Adipocyte (in vitro differentiated cells): ENCODE results near the gene NT5C1A.

Experiments
- DNase-seq: peaks from one replicate; pipeline ENCODE4 v3.0.0-alpha.2; 2015; ENCODE audit warnings: low read depth
- H3K27me3 ChIP-seq: replicated peaks from 2 replicates; pipeline ENCODE4 v1.7.0; 2013; ENCODE audit warnings: mild to moderate bottlenecking, low read length, moderate library complexity; ENCODE audit not compliant: control insufficient read depth, insufficient read depth
- H3K36me3 ChIP-seq: 2 replicates; pipeline ENCODE4 v1.7.0; 2013; ENCODE audit warnings: low read length, mild to moderate bottlenecking, moderate library complexity; ENCODE audit not compliant: control insufficient read depth, insufficient read depth, severe bottlenecking
- H3K4me1 ChIP-seq: 2 replicates; pipeline ENCODE4 v1.7.0; 2013; ENCODE audit warnings: mild to moderate bottlenecking, low read length, moderate library complexity; ENCODE audit not compliant: control insufficient read depth, insufficient read depth
- H3K4me3 ChIP-seq: 2 replicates; pipeline ENCODE4 v1.7.0; 2013; ENCODE audit warnings: mild to moderate bottlenecking, low read length, moderate library complexity
- H3K9ac ChIP-seq: 2 replicates; pipeline ENCODE4 v1.7.0; 2013; ENCODE audit warnings: mild to moderate bottlenecking, low read length, moderate library complexity
- H3K9me3 ChIP-seq: 2 replicates; pipeline ENCODE4 v1.7.0; 2013; ENCODE audit warnings: mild to moderate bottlenecking, low read length, moderate library complexity; ENCODE audit not compliant: control insufficient read depth

Gene NT5C1A

DNA sequence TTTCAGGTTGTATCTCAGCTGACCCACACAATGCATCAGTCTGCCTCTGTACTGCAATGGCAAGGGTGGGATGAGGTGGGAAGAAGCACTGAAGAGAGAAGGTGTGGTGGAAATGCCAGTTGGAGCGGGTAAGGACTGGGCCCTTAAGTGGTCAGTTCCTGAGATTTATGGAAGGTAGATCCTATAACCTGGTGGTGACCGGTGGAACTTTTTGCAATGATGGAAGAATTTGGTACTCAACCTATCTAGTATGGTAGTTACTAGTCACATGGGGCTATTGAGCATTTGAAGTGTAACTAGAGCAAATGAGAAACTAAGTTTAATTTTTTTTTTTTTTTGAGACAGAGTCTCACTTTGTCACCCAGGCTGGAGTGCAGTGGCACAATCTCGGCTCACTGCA is 27.5 kb upstream of the NT5C1A start:
- Histone ChIP-seq H3K27me3 (peaks cover 77% of the 10 kb centered on the region), H3K9me3 (peaks cover 6% of the 10 kb centered on the region), H3K4me1 (peaks cover 8% of the 10 kb centered on the region), H3K9ac (no peak overlapping the region), H3K36me3 (no peaks in the 10 kb centered on the region), H3K4me3 (no peak overlapping the region)
- DNase-seq: no peak

DNA sequence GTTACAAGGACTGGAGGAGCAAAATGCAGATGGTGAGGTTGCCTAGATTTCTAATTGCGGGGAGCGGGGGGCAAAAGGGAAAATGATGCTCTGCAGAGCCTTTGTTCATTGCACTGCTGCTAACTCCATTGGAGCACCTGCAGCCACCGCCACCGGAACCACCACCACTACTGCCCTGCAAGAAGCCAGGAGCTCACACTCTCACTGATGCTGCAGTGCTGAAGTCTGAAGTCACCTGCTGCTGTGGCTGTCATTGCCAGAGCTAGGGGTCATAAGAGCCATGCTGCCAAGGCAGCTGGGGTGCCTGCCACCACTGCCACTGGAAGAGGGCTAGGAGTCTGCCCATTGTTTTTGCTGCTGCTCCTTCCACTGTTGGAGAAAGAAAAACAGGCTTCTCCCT is 26.7 kb upstream of the NT5C1A start:
- no peaks in the 10 kb centered on the region for H3K36me3 ChIP-seq
- H3K9me3 ChIP-seq: peaks cover 6% of the 10 kb centered on the region
- H3K27me3 ChIP-seq: peaks cover 82% of the 10 kb centered on the region
- no peak overlapping the region for H3K9ac ChIP-seq
- H3K4me3 ChIP-seq: no peak overlapping the region
- H3K4me1 ChIP-seq: peaks cover 8% of the 10 kb centered on the region
- no peak for DNase-seq

DNA sequence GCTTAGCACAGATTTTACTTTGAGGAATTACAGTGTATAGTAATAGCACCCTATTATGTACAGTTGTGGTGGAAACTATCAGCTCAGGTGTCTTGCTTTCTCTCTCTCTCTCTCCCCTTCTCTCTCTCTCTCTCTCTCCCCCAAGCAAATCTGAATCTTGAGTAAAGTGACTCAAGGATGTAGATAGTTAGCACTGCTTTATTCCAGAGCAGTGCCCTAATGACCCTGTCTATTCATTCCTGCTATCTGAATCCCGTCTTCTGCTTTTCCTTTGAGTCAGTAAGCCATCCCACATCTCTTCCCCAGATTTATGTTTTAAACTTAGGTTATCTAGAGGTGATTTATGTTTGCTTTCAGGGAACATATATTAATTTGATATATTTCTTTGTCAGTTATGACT is 24.5 kb upstream of the NT5C1A start:
- DNase-seq: no peak
- Histone ChIP-seq H3K4me3 (no peak overlapping the region), H3K4me1 (peaks cover 12% of the 10 kb centered on the region), H3K27me3 (peaks cover 83% of the 10 kb centered on the region), H3K9me3 (peaks cover 6% of the 10 kb centered on the region), H3K36me3 (no peaks in the 10 kb centered on the region), H3K9ac (no peak overlapping the region)

DNA sequence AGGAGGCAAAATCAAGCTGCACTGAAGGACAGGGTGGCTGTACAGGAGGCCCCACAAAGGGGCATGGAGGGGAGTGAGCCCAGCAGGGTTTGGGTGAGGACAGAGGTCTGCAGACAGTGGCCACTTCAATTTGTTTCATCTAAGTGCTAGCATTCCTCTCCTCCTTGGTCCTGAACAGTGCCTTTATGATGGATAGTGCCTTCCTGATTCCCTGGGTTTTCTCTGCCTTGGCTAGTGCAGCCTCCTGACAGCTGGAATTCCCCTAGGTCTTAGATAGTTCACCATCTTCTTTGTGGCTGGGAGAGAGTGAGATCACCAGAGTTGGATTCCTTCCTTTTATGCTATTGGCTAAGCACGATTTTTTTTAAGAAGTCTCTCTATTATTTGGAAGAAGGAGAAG is 23.1 kb upstream of the NT5C1A start:
- peaks cover 85% of the 10 kb centered on the region for H3K27me3 ChIP-seq
- no peak overlapping the region for H3K4me3 ChIP-seq
- H3K9me3 ChIP-seq: peaks cover 6% of the 10 kb centered on the region
- H3K36me3 ChIP-seq: no peaks in the 10 kb centered on the region
- no peak overlapping the region for H3K9ac ChIP-seq
- H3K4me1 ChIP-seq: peaks cover 7% of the 10 kb centered on the region
- DNase-seq: no peak

DNA sequence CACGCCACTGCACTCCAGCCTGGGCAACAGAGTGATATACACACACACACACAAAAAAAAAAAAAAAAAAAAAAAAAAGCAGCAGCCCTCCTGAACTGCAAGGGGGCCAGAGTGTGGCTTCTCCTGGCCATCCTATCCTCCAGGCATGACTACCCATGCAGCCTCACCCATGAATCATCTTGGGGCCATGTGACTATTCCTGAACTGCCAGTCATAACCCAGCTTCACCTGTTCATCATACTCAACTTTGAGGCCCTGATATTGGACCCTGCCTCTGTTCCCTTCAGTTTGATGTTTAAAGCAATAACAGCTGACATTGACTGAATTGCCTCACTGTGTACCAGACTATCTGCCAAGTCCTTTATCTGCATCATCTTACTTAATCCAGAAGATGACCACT is 22.1 kb upstream of the NT5C1A start:
- Histone ChIP-seq H3K4me3 (no peak overlapping the region), H3K4me1 (peaks cover 7% of the 10 kb centered on the region), H3K9me3 (peaks cover 2% of the 10 kb centered on the region), H3K9ac (no peak overlapping the region), H3K36me3 (no peaks in the 10 kb centered on the region), H3K27me3 (peaks cover 88% of the 10 kb centered on the region)
- DNase-seq: no peak

DNA sequence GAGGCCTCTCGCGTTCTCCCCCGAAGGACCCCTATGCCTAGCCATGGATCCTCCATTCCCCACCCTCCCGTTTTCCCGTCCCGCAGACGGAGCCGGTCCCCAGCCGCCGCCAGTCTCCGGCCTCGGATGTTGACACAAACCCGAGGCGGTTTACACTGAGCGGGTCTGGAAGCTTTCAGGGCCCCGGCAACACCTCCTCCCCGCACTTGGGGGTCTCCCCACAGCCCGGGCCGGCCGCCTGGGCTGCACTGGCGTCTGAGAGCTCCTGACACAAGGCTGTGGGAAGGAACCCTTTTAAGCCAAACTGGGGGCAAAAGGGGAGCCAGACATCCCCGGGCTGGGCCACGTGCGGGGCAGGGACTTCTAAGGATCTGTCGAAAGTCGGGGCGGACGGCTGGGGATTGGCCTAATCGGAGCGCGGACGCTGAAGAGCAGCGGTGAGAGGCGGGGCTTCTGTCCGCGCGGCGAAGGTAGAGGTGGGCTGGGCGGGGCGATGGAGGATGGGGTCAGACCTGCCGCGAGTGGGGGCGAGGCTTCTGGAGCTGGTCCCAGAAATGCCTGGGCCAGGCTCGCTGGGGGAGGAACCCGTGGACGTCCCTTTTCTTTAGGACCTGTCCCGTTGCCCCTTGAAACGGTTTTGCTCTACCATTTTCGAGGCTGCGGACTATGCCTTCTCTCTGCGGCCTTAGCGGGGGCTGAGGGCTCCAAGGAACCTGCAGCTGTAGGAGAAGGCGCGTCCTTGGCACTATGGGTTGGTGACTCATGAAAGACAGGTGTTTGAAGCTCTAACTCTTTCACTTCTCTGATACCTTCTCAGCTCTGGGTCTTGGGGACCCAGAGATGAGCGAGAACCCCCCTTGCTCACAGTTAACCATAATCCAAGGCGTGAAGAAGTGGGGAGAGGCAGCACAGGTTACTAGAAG is 20.5 kb upstream of the NT5C1A start:
- Histone ChIP-seq H3K4me3 (no peak overlapping the region), H3K27me3 (peaks cover 86% of the 10 kb centered on the region)

DNA sequence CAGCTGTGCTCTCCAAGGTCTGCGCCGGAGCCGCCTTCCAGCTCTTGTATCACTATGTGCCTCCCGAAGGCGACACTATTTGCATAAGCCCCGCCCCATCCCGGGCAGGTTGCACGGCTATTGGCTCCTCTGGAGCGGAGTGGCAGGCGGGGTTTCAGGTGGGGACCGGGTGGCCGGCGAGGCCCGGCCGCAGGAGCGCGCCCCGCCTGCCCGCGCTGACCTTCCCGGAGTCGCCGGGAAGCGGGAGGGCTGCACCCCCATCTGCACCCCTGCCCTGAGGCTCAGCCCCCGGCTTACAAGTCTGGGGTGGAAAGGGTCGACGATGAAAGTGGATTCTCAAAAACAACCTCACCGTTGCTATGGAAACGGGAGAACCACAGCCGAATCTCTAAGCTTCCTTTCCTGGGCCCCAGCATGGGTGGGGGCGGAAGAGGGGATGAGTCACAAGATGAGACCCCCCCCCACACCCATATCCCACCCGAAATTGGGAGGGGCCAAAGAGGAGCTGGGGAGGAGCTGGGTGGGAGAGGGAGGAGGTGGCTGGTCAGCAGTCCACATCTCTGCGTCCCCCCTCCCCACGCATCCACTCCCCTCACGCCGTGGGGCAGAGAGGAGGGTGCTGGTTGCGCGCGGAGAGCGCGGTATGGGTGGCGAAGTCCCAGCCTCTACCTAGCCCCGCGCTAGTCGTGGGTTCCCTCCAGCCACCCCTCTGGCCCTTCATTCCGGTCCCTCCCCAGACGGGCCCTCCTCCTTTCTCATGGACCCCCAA is 19.7 kb upstream of the NT5C1A start, which contains the start of gene HPCAL4:
Gene HPCAL4, minus strand, starts transcription at position 51 of the 769 bp plus-strand sequence. CDS start 6,830 bp downstream, outside the sequence.
- Histone ChIP-seq H3K4me1 (peaks cover 7% of the 10 kb centered on the region), H3K27me3 (peaks cover 86% of the 10 kb centered on the region), H3K9me3 (no peaks in the 10 kb centered on the region), H3K4me3 (no peak within 1 kb of the TSS), H3K9ac (no peak within 1 kb of the TSS), H3K36me3 (no peaks in the 10 kb centered on the region)
- peak; percentile 67 for DNase-seq

More for the DNA sequence above, 20.5 kb upstream of the NT5C1A start:
- Histone ChIP-seq H3K4me1 (peaks cover 7% of the 10 kb centered on the region), H3K9me3 (no peaks in the 10 kb centered on the region), H3K36me3 (no peaks in the 10 kb centered on the region), H3K9ac (no peak overlapping the region)
- peak; percentile 16 for DNase-seq

DNA sequence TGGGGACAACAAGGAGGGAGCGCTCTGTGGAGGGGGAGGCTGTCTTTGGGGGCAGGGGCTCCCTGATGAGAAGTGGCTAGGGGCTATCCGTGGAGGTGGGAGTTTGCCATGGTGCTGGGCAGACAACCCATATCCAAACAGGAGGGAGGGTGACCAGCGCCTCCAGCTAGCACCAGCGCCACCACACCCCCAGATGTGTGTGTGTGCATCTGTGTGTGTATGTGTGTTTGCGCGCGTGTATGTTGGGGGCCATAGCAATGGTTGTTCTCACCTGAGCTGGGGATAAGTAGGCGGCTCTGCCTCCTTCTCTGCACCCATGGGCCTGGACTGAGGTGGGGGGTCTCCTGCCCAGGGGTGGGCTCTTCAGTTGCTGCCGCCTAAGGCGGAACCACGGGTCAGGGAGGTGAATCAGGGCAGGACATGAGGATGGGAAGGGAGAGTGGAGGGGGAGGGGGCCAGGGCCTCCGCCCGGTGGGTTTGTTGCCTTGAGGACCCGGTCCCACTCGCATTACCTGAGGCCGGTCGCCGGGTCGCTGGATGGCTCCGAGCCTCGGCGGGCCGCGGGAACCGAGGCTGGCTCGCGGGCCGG is 19.0 kb upstream of the NT5C1A start:
- Histone ChIP-seq H3K36me3 (no peaks in the 10 kb centered on the region), H3K27me3 (peaks cover 87% of the 10 kb centered on the region), H3K4me1 (peaks cover 7% of the 10 kb centered on the region), H3K9ac (no peak overlapping the region), H3K9me3 (no peaks in the 10 kb centered on the region), H3K4me3 (no peak overlapping the region)
- no peak for DNase-seq

DNA sequence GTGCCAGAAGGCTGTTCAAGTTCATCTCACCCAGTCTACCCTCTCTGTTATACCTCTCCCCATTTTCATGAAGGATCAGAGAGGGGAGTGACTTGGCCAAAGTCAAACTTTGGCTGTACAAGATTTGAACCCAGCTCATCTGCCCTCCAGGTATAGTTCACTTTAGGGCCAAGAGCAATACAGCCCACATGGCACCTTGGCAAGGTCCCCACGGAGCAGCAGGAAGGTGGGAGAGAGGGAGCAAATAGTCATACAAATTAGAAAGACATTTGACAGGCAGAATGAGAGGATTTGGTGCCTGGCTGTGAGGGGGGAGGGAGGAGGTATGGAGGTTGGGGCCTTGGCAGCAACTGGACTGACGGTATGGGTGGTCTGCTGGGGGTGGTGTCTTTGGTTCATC is 18.3 kb upstream of the NT5C1A start:
- DNase-seq: no peak
- H3K4me3 ChIP-seq: no peak overlapping the region
- no peaks in the 10 kb centered on the region for H3K9me3 ChIP-seq
- no peaks in the 10 kb centered on the region for H3K36me3 ChIP-seq
- no peak overlapping the region for H3K9ac ChIP-seq
- H3K27me3 ChIP-seq: peaks cover 85% of the 10 kb centered on the region
- peaks cover 7% of the 10 kb centered on the region for H3K4me1 ChIP-seq

DNA sequence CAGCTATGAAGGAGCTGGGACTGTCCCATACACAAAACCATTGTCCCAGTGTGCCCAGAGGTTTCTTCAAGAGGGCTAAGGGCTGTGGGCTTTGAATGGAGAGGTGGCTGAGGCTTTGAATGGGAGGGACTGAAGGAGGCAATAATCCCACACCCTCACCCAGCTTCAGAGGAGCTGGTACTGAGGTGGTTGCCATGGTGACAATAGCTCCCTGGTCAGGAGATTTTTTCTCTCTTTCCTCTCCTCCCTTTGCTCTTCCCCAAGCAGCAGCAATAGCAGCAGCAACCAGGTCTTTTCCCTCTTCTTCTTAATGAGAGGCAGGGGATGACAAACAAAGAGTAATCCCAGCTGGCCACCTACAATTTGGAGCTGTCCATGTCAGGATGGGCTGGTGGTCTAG is 17.7 kb upstream of the NT5C1A start:
- no peak overlapping the region for H3K4me3 ChIP-seq

DNA sequence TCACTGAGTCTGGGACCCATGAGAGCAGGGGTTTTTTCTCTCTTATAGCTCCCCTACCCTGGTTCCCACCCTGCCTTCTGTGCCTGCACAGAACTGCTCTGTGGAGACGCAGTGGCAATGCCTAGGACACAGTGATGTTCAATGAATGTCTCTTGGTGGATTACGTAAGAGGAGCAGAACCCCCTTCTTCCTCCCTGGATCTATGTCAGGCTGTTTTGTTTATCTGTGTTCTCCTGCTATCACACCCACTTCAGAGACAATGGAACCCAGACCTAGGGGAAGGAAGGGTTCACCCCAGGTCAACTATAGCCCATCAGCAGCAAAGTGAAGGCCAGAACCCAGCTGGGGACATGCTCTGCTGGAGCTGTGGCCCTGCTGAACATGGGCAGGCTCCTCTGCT is 17.3 kb upstream of the NT5C1A start:
- H3K9me3 ChIP-seq: no peaks in the 10 kb centered on the region
- no peaks in the 10 kb centered on the region for H3K36me3 ChIP-seq
- no peak overlapping the region for H3K9ac ChIP-seq
- DNase-seq: no peak
- no peak overlapping the region for H3K4me3 ChIP-seq
- H3K4me1 ChIP-seq: peaks cover 7% of the 10 kb centered on the region
- H3K27me3 ChIP-seq: peaks cover 85% of the 10 kb centered on the region

More for the DNA sequence above, 17.7 kb upstream of the NT5C1A start:
- H3K36me3 ChIP-seq: no peaks in the 10 kb centered on the region
- peaks cover 85% of the 10 kb centered on the region for H3K27me3 ChIP-seq
- no peak overlapping the region for H3K9ac ChIP-seq
- peaks cover 7% of the 10 kb centered on the region for H3K4me1 ChIP-seq
- no peaks in the 10 kb centered on the region for H3K9me3 ChIP-seq
- DNase-seq: no peak
